NCI-H345 treated with DMSO at 0.1 percent for 48 hours (cell line): ENCODE results near the gene SYTL1.

ENCODE experiments used
- DNase-seq: peaks from one replicate; lab custom pipeline; 2025; ENCODE audit not compliant: unreplicated experiment; lab: John Stamatoyannopoulos, UW

SYTL1 gene

GRCh38 chr1:27363766-27364695 is 22.2 kb downstream of the SYTL1 start:
- no peak for DNase-seq

- DNase-seq = no peak
These were observed 23.0 kb downstream of the SYTL1 start for GRCh38 chr1:27364696-27365371.

GRCh38 chr1:27365372-27366112 is 23.7 kb downstream of the SYTL1 start:
- DNase-seq = peak; percentile 89

- peak; percentile 73 for DNase-seq
These were observed 24.2 kb downstream of the SYTL1 start for GRCh38 chr1:27366113-27366410.

- DNase-seq = peak; percentile 62
These were observed 24.8 kb downstream of the SYTL1 start, which contains the start of gene MAP3K6 for GRCh38 chr1:27366411-27367159. TSS of gene MAP3K6 (minus strand) at chr1:27366961. CDS start at chr1:27366597, 364 bp downstream.

GRCh38 chr1:27367160-27367650 is 25.4 kb downstream of the SYTL1 start:
- DNase-seq = no peak

- no peak for DNase-seq
These were observed 27.2 kb downstream of the SYTL1 start for GRCh38 chr1:27368869-27369582.

GRCh38 chr1:27372022-27372807 is 30.4 kb downstream of the SYTL1 start:
- no peak for DNase-seq

GRCh38 chr1:27372808-27373690 is 31.2 kb downstream of the SYTL1 start:
- DNase-seq = no peak

- no peak for DNase-seq
These were observed 32.7 kb downstream of the SYTL1 start, which contains the start of gene FCN3 for GRCh38 chr1:27374362-27375086. TSS of gene FCN3 (minus strand) at chr1:27374824. CDS start at chr1:27374818, 6 bp downstream.

GRCh38 chr1:27377760-27378495 is 36.1 kb downstream of the SYTL1 start:
- no peak for DNase-seq

GRCh38 chr1:27379564-27380122 is 37.8 kb downstream of the SYTL1 start:
- peak; percentile 54 for DNase-seq

GRCh38 chr1:27380224-27380623 is 38.4 kb downstream of the SYTL1 start:
- no peak for DNase-seq

- DNase-seq = no peak
These were observed 39.2 kb downstream of the SYTL1 start for GRCh38 chr1:27380766-27381733.
